HG03064 (cell line): ENCODE measurements around the gene EXT2.

Experiments
- ATAC-seq: cut with Tn5 transposase; IDR thresholded peaks from one replicate; pipeline ENCODE4 v1.9.1; 2021; ENCODE audit warnings: low read depth; ENCODE audit not compliant: unreplicated experiment

EXT2 gene

DNA sequence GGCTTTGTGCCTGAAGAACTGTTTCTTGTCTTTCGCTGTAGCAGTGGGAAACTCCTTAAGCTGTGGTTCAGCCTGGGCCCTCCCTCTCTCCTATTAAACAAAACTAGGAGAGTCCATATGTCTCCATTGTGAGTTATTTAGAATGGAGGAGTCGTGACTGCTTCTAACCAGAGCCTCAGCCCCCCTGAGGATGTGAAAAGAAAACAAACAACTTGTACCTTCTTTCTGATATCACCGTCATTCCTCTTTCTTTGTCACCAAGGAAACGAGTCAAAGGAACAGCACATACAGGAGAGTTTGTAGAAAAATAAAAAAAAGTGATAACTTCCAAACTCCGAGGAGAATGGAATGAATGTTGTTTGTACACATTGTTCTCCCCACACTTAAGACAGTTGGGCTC is 11.6 kb upstream of the EXT2 start:
- no peak for ATAC-seq

DNA sequence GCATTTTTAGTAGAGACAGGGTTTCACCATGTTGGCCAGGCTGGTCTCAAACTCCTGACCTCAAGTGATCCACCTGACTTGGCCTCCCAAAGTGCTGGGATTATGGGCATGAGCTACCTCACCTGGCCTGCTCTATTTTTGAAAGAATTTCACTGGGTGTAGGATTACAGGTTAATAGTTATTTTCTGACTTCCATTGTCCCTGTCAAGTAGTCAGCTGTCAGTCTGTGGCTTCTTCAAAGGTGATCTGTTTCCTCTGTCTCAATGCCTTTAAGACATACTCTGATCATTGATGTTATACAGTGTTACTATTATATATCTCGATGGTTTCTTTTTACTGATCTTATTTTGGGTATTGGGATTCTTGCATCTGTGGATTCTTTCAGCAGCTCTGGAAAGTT is 10.1 kb upstream of the EXT2 start:
- no peak for ATAC-seq

DNA sequence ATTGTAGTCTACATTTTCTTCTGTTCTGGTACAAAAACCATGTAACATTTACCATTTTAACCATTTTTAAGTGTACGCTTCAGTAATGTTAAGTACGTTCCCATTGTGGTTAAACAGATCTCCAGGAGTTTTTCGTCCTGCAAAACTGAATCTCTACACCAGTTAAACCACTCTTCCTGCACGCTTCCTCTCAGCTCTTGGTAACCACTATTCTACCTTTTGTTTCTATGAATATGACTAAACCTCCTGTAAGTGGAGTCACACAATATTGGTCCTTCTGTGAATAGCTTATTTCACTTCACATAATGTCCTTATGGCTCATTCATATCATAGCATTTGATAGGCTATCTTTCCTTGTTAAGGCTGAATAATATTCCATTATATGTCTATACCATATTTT is 7.1 kb upstream of the EXT2 start:
- ATAC-seq: no peak

DNA sequence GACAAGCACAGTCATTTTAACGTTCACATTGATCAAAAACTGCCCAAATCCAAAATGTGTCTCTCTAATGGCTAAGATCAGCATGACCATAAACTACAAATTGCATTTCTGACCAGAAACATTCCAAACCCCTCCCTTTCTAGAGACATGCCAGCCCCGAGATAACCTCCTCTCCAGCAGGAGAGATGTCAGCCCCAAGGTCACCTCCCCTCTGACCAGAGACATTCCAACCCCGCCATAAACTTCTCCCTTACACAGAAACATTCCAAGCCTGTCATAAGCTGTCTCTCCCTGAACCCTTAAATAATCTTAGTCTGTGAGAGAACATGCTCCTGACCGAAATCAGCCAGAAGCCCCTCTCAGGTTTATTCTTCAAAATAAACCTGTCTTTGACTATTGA is 6.6 kb upstream of the EXT2 start:
- ATAC-seq: no peak

DNA sequence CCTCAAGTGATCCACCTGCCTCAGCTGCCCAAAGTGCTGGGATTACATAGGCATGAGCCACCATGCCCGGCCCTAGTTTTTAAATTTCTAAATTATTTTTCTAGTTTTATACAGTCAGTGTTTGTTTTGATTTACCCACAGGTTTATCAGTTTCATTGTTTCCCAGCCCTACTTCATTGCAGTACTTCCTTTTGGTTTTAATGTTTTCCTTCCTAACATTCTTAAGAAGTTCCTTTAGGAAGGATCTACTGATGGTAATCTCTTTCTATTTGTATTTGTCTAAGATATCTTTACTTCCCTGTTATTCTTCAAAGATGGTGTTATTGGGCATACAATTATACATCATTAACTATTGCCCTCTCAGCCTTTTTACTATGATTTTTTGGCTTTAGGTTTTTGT is 4.9 kb upstream of the EXT2 start:
- ATAC-seq: no peak

DNA sequence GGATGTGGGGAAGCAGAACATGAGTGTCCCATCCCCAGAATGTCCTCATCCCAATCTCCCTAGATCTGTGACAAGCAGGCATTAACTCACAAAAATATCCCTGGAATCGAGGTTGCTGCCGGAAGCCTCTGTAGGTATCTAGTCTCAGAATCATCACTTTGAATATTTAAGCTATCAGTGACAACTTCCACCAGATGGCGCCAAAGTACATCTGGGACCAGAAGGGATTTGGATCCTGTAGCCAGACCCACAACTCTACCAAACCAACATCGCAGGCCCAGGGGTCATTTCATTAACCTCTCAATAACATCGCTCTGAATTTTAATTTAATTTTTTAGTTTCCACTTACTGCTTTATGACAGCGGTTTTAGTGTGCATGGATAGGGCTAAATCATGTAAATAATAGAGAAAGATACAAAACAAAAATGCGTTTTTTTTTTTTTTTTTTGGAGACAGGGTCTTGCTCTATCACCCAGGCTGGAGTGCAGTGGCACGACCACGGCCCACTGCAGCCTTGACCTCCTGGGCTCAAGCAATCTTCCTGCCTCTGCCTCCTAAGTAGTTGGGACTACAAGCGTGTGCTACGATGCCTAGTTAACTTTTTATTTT is 1.1 kb upstream of the EXT2 start:
- ATAC-seq: no peak

DNA sequence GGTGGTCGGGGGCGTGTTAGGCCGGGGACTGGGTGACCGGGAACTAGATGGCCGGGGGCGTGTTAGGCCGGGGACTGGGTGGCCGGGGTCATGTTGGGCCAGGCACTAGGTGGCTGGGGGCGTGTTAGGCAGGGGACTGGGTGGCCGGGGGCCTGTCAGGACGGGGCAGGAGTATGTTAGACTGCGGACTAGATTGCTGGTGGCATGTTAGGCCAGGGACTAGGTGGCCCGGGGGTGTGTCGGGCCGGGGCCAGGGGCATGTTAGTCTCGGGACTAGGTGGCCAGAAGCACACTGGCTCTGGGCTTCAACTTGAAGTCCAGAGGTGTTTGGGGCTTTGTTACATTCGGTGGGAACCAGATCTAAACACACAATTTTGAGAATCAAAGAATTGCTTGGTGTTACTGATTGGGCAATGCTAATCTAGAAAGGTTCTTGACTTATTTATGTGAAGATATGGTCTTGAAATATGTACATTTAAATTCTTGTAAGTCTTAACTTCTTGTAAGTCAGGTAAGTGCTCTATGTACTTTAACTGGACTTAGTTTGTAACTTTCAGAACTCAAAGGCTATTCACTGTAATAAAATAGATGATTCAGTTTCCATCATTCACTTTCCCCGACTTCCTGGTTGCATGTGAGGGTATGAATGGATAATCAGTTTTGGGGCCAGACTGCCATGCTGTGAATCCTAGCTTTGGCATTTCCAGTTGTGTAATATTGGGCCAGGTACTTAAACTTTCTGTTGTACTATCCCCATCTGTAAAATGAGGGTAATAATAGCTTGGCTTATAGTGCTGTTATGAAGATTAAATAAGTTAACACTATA is 1.1 kb downstream of the EXT2 start:
- ATAC-seq: no peak

DNA sequence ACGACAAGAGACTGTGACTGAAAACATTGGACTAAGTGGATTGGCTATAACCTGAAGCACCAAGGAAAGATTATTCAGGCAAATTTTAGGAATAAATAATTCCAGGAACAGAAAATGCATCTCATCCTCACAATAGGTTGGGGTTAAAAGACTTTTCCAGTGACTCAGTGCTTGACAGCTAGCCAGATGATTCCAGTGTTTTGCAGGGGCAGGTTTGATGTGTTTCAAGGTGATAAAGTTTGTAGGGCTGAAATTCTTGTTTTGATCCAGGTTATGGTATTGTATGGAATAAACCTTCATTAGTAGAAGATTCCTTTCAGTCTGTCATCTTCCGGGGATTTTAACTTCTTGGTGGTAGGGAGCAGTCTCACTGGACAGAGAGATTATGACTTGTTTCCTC is 2.3 kb downstream of the EXT2 start:
- no peak for ATAC-seq

DNA sequence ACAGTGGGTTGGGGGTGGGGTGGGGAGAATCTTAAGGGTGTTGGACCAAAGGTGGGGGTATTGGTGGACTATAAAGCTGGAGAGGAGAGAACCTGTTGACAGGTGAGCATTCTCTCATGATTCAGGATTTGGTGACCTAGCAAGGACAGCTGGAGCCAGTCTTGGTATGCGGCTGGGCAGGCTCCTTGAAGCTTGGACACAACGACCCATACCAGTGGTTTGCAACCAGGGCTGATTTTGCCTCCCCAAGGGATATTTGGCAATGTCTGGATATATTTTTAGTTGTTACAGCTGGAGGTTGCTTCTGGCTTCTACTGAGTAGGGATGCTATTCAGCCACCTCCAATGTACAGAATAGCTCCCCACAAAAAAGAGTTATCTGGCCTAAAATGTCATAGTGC is 5.6 kb downstream of the EXT2 start:
- no peak for ATAC-seq

DNA sequence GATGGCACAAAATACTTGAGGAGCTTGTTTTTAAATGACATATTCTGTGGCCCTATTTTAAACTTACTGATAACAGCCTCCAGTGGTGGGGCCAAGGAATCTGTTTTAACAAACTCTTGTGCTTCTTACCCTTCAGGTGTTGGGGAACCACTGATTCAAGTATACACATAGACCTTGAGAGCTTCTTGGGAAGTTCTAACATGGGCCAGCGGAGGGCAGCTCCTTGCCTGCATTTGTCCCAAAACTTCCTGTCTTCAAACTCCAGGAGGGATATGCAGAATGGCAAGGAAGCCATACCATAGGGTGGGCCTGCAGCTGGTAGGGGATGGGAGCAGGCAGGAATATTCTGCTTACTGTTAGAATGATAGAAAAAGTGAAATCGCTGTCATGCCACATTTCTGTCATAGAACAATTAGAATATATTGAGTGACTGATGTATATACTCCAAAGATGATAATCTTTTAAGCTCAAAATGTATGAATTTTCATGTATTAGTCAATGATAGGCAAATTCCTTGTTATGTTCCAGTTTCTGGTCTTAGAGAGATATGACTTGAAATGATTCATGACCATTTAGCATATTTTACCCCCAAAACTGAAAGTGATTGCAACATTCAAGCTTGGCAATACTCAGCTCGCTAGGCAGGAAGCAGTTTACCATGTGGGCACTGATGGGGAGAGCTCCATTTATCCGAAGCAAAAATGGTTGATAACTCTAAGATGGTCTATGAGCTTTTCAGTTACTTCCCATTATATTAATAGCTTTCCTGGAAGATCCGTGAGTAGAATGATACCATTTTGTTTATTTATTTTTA is 9.2 kb downstream of the EXT2 start:
- ATAC-seq: no peak

DNA sequence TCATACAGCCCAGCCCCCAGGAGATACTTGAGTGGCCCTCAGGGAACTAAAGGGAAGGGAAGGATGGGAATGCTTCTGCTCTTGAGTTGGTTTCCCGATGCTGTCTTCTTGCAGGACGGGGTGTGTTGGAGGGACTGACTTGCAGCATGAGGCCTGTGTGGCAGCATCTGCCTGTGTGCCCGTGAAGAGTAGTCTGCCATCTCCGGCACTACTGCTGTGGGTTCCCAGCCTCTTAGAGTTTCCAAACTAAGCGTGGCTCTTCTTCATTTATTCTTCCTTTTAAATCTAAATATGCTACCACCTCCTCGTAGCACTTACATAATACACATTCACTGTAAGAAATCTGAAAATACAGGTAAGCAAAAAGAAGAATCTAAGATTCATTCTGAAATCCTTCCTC is 12.8 kb downstream of the EXT2 start:
- no peak for ATAC-seq

DNA sequence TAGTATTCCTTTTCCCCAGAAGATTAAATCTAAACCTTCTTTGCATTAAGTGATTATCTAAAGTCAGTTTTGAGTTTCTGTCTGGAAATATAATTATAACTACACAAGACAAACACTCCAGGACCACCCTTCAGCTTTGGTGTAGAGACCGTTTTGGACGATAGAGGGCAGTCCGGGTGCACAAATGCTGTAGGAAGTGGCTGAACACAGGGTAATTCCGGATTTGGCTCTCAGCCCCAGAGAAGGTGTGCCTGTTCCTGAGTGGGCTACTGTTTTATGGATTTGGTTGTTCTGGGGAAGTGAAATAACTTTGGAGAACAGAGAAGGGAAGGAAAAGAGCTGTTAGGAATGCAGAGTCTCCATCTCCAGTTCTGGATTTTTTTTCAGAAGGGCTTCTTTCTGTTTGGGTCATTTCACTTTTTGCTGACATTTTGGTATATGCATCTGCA is 14.8 kb downstream of the EXT2 start:
- ATAC-seq: peak; percentile 91

DNA sequence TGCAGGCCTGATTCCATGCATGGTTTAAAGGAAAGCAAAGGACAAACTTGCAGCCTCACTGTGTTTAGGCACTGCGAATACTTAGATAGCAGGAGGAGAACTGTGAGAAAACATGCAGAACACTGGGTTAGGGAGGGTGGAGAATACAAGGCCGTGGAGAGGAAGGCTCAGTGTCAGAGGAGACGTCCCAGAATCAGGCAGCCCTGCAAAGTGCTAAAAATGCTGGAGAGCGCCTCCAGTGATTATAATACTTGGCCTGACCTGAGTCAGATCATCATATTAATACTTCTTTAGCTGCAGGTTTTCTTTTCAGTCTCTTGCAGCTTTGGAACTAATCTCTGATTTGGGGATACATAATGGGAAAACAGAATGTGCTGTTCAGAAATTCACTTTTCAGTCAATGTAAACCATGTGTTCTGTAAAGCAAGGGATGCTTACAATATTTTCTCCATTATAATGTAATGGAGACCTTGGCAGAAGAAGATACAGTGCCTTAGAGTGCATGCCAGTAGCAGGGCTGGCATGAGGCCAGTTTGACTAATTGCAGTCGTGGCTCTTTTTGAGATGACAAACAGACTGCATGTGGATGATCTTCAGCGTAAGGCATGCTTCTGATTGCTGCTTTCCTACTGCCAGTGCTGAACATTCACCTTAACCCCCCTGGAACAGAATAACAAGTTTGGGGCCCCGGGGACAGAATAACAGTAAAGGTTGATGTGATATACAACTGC is 16.8 kb downstream of the EXT2 start:
- no peak for ATAC-seq

DNA sequence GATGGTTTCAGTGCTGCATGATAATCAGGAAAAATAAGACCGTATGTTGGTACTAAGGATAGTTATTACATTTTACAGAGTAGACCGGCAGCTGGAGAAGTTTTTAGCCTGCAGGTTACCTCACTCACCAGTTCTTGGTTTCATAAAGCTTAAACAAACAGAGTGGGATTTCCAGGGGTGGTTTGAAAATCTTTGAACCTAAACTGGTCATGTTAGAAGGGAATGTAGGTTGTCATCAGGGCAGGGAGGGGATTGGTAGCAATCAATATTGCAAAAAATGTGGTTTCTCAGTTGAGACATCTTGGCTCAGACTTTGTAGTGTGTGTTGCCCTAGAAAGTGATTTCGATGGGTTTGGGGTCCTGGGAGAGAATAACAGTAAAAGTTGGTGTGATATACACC is 17.5 kb downstream of the EXT2 start:
- no peak for ATAC-seq

DNA sequence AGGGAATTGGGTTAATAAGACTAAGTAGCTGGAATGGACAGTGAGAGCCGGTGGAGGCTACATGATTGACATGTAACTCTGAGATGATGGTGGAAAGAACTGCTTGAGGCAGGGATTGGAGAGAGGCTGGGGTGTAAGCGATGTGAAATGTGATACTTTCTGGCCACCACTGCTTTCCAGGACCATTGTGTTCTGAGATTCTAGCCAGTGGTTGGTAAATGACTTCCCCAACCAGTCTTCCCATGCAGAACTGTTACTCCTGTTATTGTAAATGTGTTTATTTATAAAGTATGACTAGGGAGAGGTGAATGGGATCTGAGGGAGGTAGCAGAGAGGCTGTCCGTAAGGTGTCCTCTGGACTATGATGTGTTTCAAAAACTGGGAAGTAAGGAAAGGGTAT is 18.1 kb downstream of the EXT2 start:
- ATAC-seq: no peak

DNA sequence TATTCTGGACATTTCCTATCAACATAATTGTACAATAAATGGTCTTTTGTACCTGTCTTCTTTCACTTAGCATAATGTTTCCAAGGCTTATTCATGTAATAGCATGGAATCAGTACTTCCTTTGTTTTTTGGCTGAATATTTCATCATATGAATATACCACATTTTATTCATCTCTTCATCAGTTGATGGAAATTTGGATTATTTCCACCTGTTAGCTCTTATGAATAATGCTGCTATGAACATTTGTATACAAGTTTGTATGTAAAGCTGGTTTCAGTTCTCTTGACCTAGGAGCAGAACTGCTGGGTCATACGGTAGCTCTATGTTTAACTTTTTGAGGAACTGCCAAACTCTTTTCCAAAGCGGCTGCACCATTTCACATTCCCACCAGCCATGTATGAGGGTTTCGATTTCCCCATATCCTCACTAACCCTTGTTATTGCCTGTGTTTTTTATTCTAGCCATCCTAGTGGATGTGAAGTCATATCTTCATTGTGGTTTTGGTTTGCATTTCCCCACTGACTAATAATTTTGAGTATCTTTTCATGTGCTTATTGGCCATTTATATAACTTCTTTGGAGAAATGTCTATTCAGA is 20.9 kb downstream of the EXT2 start:
- no peak for ATAC-seq

DNA sequence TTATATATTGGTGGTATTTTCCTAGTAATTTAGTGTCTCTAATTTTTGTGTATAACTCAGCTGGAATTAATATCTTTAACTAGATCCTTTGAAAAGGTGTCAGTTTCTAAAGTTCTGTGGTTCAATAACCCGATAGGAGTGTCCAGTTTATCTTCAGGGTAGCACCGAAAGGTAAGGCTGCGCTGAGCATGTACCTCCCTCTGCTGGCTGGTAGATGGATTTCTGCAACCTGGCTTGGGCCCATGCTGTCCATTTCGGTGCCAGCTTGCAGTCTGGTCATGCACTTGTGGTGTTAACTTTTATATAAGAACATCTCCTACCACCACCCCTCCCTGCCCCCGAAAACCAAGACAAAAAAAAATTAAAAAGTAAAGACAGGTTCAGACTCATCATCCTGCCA is 24.7 kb downstream of the EXT2 start:
- no peak for ATAC-seq

DNA sequence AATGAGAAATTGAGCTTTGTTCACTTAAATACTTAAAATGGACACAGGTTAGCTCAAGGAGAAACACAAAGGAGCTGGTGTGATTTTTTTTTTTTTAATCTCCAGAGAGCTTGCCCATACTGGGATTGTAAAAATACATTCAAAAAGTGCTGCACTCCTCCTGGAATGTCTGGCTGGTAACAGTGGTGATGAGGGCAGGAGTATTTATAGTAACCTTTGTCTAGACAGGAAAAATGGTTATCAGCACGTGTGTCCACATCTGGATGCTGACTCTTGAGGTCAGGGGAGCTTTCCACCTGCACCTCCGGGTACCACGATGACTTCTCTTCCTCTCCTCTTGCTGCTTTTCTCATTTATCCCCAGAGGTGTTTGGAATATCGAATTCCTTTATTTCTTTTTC is 30.1 kb downstream of the EXT2 start:
- ATAC-seq: no peak

DNA sequence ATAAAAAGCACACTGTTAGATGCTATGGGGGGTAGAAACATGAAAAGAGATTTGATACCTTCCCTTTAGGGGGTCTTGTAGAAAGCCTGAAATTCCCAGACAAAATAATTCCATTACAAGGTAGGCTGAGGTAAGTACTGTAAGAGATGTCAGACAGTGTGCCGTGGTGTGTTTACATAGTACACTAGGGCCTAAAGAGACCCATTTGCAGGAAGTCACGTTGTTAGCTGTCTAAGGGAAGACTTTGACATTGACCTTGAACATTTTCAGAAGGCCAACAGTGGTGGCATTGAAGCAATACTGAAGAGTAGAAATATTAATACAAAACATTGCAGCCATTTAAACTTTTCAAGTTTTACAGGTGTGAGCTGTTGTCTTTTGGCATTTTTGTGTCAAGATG is 30.8 kb downstream of the EXT2 start:
- no peak for ATAC-seq

DNA sequence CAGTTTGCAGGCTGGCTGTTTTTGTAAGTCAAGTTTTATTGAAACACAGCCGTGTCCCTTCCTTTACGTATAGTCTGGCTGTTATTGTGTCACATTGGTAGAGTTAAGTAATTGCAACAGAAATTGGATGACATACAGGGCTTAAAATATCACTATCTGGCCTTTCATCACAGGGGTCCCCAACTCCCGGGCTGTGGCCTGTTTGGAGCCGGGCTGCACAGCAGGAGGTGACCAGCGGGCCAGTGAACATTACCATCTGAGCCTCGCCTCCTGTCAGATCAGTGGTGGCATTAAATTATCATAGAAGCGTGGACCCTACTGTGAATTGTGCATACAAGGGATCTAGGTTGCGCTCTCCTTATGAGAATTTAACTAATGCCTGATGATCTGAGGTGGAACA is 31.7 kb downstream of the EXT2 start:
- ATAC-seq: no peak

DNA sequence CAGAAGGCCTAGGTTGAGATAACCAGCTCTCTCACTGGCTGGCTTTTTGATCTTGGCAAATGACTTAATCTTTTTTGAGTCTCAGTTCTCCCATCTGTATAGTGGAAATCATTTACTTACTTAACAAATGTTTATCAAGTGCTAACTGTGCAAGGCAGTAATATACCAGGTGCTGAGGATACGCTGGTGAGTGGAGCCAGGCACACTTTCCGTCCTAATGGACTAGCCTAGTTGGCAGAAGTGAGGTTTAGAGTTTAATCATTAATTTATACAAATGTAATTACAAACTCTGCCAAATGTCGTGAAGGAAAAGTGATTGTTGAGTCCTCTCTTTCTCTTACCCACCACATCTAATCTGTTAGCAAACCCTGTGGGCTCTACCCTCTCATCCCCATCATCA is 33.3 kb downstream of the EXT2 start:
- no peak for ATAC-seq
